Measurements from ENCODE around the gene YTHDC2.
A peak's percentile ranks its signal among the peaks of the same experiment; 100 is the strongest.
"Not testable (repeated sequence)": the region's sequence is repeated elsewhere in the genome, so short reads cannot be mapped to it uniquely, and the experiment has no call there.

The YTHDC2 gene

DNA sequence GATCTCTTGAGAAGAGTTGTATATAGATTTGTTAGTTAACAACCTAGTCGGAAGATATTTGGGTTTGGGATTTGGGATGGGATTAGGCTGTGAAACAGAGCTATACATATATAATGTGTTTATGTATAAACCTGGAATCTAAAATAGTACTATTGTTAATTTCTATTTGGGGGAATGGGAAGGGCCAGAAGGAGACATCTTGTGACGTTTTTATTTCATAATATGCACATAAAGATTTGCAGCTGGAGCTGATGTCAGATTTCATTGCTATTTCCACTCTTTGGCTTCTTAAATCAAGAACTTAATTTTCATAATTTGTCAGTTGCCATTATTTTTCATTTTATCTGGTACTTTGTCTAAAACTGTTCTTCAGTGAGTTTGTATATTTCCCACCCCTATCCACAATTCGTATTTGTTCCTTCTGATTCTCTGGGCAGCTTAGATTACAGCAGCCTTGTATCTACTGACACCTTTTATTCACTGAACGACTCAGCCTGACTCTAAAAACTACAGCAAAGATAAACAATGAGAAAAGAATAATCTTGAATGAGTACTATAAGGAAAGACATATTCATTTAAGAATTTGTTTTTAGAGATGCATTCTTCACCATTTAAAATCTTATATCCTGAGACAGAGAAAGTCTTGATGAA lies 86.9 kb downstream of the YTHDC2 start:
- H3K9me3 ChIP-seq (ENCODE audit: control insufficient read depth, low read length): no peaks in the 10 kb centered on the region
- peaks cover 7% of the 10 kb centered on the region for H3K36me3 ChIP-seq (ENCODE audit: control insufficient read depth, insufficient read depth, low read length)
- no CpG with 5 or more reads among the region's 4 CpGs for WGBS, 2 experiments (ENCODE audit: insufficient coverage in 2 of 2)

DNA sequence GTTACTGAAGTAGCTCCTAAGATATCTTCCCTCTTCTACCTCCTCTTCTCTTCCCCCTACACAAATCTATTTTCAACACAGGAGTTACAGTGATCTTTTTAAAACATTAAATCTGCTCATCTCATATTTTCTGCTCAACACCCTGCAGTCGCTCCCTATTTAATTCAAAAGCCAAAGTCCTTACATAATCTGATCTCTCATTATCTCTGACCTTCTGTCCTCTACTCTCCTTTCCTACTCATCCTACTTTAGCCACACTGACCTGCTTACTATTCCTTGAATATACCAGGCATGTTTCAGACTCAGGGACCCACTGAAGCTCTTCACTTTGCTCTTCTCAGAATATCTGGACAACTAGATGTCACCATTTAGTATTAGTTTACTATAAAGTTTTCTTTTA lies 87.9 kb downstream of the YTHDC2 start:
- Histone ChIP-seq H3K36me3 (ENCODE audit: control insufficient read depth, insufficient read depth, low read length) (peaks cover 7% of the 10 kb centered on the region), H3K4me1 (ENCODE audit: control insufficient read depth, insufficient read depth, low read length, poor library complexity, severe bottlenecking) (no peaks in the 10 kb centered on the region), H3K27ac (ENCODE audit: low read depth, low read length, severe bottlenecking) (no peak overlapping the region), H3K9me3 (ENCODE audit: control insufficient read depth, low read length) (no peaks in the 10 kb centered on the region), H3K4me3 (ENCODE audit: extremely low read depth, insufficient read depth, low read length, poor library complexity, severe bottlenecking) (no peak overlapping the region)
- 93 to 94% methylated on average over 1 of the region's 1 CpG for WGBS, 2 experiments (ENCODE audit: insufficient coverage in 2 of 2)

More for the DNA sequence above, 86.9 kb downstream of the YTHDC2 start:
- Histone ChIP-seq H3K27ac (ENCODE audit: low read depth, low read length, severe bottlenecking) (no peak overlapping the region), H3K4me1 (ENCODE audit: control insufficient read depth, insufficient read depth, low read length, poor library complexity, severe bottlenecking) (no peaks in the 10 kb centered on the region), H3K4me3 (ENCODE audit: extremely low read depth, insufficient read depth, low read length, poor library complexity, severe bottlenecking) (no peak overlapping the region)

DNA sequence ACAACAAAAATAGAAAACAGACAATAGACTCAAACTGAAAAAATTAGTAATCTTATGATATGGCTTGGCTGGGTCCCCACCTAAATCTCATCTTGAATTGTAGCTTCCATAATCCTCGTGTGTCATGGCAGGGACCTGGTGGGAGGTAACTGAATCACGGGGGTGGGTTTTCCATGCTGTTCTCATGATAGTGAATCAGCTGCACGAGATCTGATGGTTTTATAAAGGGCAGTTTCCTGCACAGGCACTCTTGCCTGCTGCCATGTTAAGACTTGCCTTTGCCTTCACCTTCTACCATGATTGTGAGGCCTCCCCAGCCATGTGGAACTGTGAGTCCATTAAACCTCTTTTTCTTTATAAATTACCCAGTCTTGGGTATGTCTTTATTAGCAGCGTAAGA lies 89.8 kb downstream of the YTHDC2 start:
- not testable (repeated sequence) for H3K4me1 ChIP-seq (ENCODE audit: control insufficient read depth, insufficient read depth, low read length, poor library complexity, severe bottlenecking); H3K9me3 ChIP-seq (ENCODE audit: control insufficient read depth, low read length); H3K27ac ChIP-seq (ENCODE audit: low read depth, low read length, severe bottlenecking); H3K4me3 ChIP-seq (ENCODE audit: extremely low read depth, insufficient read depth, low read length, poor library complexity, severe bottlenecking); H3K36me3 ChIP-seq (ENCODE audit: control insufficient read depth, insufficient read depth, low read length)
- WGBS, 2 experiments (ENCODE audit: insufficient coverage in 2 of 2): 81 to 89% methylated on average over 2 to 3 of the region's 4 CpGs

DNA sequence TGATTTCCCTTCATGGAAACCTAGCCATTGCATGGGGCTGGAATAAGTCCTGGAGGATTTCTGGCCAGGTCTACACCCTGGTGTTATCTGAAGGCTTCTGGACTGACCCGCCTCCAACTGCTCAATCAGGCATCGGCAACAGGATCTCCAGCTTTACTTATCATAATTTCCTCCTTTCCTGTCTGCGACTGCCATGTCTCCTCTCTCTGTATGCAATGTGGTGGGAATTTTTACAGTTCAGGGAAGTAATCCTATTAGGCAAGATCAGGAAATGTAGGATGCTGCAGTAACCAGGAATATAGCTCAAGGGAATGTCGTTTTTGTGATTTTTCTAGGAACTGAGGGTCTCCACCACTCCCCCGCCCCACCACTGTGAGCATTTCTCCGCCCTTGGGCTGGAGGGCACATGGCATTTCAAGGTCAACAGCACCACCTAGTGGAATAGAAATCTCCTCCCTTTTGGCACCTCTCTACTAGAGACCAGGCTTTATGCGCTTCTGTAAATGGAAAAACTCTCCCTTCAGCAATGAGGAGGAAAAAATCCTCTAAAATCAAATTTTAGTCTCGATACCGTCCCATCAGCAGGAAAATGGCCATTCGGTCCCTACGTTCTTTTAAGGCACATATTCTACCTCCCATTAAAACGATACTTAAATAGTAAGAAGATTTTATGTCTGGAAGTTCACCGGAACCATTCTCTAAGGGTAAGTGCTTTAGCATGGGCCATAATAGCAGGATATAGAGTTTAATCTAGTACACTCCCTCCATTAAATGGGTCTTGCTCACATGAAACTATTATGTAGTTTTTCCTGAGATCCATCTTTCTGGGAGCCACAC lies 93.0 kb downstream of the YTHDC2 start:
- H3K4me3 ChIP-seq (ENCODE audit: extremely low read depth, insufficient read depth, low read length, poor library complexity, severe bottlenecking): no peak overlapping the region
- H3K4me1 ChIP-seq (ENCODE audit: control insufficient read depth, insufficient read depth, low read length, poor library complexity, severe bottlenecking): no peaks in the 10 kb centered on the region
- H3K27ac ChIP-seq (ENCODE audit: low read depth, low read length, severe bottlenecking): no peak overlapping the region
- no peaks in the 10 kb centered on the region for H3K36me3 ChIP-seq (ENCODE audit: control insufficient read depth, insufficient read depth, low read length)
- H3K9me3 ChIP-seq (ENCODE audit: control insufficient read depth, low read length): peaks cover 7% of the 10 kb centered on the region
- 44 to 50% methylated on average over 3 to 4 of the region's 13 CpGs for WGBS, 2 experiments (ENCODE audit: insufficient coverage in 2 of 2)

DNA sequence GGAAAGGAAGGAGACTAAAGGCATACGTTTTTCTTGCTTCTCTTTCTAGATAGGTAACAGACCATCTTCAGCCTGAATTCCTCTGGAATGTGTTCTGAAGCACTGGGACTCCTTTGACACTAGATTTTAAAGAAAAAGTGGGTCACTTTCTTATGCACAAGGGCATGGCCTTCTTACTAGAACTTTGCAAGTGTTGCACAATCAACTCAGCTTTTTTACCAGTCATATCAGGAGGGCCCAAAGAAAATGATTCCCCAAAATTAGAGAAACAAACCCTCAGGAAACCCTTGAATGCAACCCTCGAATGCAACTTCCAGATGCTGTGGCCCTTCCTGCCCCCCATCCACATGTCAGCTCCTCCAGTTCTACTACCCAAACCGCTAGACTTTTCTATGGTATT lies 93.9 kb downstream of the YTHDC2 start:
- H3K27ac ChIP-seq (ENCODE audit: low read depth, low read length, severe bottlenecking): no peak overlapping the region
- peaks cover 7% of the 10 kb centered on the region for H3K9me3 ChIP-seq (ENCODE audit: control insufficient read depth, low read length)
- WGBS, 2 experiments (ENCODE audit: insufficient coverage in 2 of 2): 89 to 94% methylated on average over 3 of the region's 3 CpGs
- H3K4me1 ChIP-seq (ENCODE audit: control insufficient read depth, insufficient read depth, low read length, poor library complexity, severe bottlenecking): no peaks in the 10 kb centered on the region
- H3K4me3 ChIP-seq (ENCODE audit: extremely low read depth, insufficient read depth, low read length, poor library complexity, severe bottlenecking): no peak overlapping the region
- H3K36me3 ChIP-seq (ENCODE audit: control insufficient read depth, insufficient read depth, low read length): no peaks in the 10 kb centered on the region

GRCh38 chr5:113608113-113608596 lies 94.7 kb downstream of the YTHDC2 start:
- Histone ChIP-seq H3K36me3 (ENCODE audit: control insufficient read depth, insufficient read depth, low read length) (no peaks in the 10 kb centered on the region), H3K4me1 (ENCODE audit: control insufficient read depth, insufficient read depth, low read length, poor library complexity, severe bottlenecking) (no peaks in the 10 kb centered on the region), H3K9me3 (ENCODE audit: control insufficient read depth, low read length) (peaks cover 7% of the 10 kb centered on the region), H3K4me3 (ENCODE audit: extremely low read depth, insufficient read depth, low read length, poor library complexity, severe bottlenecking) (no peak overlapping the region), H3K27ac (ENCODE audit: low read depth, low read length, severe bottlenecking) (no peak overlapping the region)
- 93 to 100% methylated on average over 2 to 3 of the region's 3 CpGs for WGBS, 2 experiments (ENCODE audit: insufficient coverage in 2 of 2)

DNA sequence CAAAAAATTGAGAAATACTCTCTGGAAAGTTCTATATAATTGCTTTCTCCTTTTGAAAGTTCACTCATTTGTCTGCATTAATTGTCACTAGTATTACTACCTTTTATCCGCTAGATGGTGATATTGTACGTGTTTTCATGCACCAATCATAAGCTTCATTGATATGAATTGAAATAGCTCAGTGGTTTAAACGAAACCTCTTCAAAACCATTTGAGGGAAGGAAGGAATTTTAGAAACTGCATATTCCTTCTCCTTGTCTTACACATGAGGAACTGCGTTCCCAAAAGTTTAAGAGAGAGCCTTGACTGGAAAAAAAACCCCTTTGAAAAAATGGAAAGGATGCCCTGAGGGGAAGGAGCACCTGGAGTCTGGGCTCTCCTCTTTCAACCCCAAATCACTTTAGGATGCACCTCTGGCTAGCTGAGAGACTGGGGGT lies 98.6 kb downstream of the YTHDC2 start:
- Histone ChIP-seq H3K36me3 (ENCODE audit: control insufficient read depth, insufficient read depth, low read length) (no peaks in the 10 kb centered on the region), H3K27ac (ENCODE audit: low read depth, low read length, severe bottlenecking) (no peak overlapping the region), H3K4me1 (ENCODE audit: control insufficient read depth, insufficient read depth, low read length, poor library complexity, severe bottlenecking) (peaks cover 5% of the 10 kb centered on the region), H3K9me3 (ENCODE audit: control insufficient read depth, low read length) (peaks cover 13% of the 10 kb centered on the region), H3K4me3 (ENCODE audit: extremely low read depth, insufficient read depth, low read length, poor library complexity, severe bottlenecking) (no peak overlapping the region)
- 6% methylated on average over 2 of the region's 4 CpGs; no CpG with 5 or more reads in 1 of the 2 experiments for WGBS, 2 experiments (ENCODE audit: insufficient coverage in 2 of 2)

DNA sequence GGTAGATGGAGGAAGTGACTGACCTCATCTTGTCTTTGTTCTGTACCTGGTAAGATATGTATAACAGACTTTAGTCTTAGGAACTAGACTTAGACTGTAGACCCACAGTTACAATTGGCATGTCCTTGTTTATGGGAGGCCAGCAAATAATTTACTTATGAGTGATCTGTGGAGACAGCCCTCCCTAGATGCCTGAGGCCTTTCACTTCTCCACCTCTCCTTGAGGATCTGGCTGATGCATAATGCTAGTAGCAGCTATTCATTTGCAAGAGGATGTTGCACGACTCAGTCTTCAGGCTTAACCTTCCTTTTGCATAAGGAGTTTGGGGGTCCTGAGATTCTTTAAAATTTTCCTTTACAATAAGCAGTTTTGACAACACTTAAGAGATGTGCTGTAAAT lies 100.7 kb downstream of the YTHDC2 start:
- Histone ChIP-seq H3K4me3 (ENCODE audit: extremely low read depth, insufficient read depth, low read length, poor library complexity, severe bottlenecking) (no peak overlapping the region), H3K9me3 (ENCODE audit: control insufficient read depth, low read length) (peaks cover 13% of the 10 kb centered on the region), H3K4me1 (ENCODE audit: control insufficient read depth, insufficient read depth, low read length, poor library complexity, severe bottlenecking) (peaks cover 5% of the 10 kb centered on the region), H3K36me3 (ENCODE audit: control insufficient read depth, insufficient read depth, low read length) (no peaks in the 10 kb centered on the region), H3K27ac (ENCODE audit: low read depth, low read length, severe bottlenecking) (no peak overlapping the region)
- no CpG with 5 or more reads among the region's 1 CpG for WGBS, 2 experiments (ENCODE audit: insufficient coverage in 2 of 2)

DNA sequence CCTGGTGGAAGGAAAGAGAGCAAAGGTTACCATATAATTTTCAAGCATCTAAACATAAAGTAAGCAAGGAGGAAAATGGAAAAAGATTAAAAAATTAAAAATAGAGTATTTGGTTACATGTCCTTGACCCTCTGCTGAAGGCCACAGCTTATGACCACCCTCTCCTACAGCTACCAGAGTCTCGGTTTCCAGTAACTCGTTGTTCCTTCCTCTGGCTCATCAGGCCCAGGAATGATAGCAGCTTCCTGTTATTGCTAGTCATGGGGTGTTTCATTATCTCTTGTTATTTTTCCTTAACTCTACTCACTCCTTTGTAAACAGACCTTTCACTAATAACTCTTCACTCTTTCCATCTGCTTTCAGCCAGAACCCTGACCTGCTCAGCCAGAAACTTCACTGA lies 102.2 kb downstream of the YTHDC2 start:
- no peak overlapping the region for H3K4me3 ChIP-seq (ENCODE audit: extremely low read depth, insufficient read depth, low read length, poor library complexity, severe bottlenecking)
- peaks cover 6% of the 10 kb centered on the region for H3K9me3 ChIP-seq (ENCODE audit: control insufficient read depth, low read length)
- no CpG with 5 or more reads among the region's 2 CpGs for WGBS, 2 experiments (ENCODE audit: insufficient coverage in 2 of 2)
- no peaks in the 10 kb centered on the region for H3K36me3 ChIP-seq (ENCODE audit: control insufficient read depth, insufficient read depth, low read length)
- H3K4me1 ChIP-seq (ENCODE audit: control insufficient read depth, insufficient read depth, low read length, poor library complexity, severe bottlenecking): peaks cover 5% of the 10 kb centered on the region
- peak overlapping the region; percentile 58 for H3K27ac ChIP-seq (ENCODE audit: low read depth, low read length, severe bottlenecking)

- H3K36me3 ChIP-seq (ENCODE audit: control insufficient read depth, insufficient read depth, low read length): no peaks in the 10 kb centered on the region
- H3K27ac ChIP-seq (ENCODE audit: low read depth, low read length, severe bottlenecking): no peak overlapping the region
- H3K4me3 ChIP-seq (ENCODE audit: extremely low read depth, insufficient read depth, low read length, poor library complexity, severe bottlenecking): no peak overlapping the region
- H3K4me1 ChIP-seq (ENCODE audit: control insufficient read depth, insufficient read depth, low read length, poor library complexity, severe bottlenecking): peaks cover 5% of the 10 kb centered on the region
- 94 to 95% methylated on average over 25 to 28 of the region's 33 CpGs for WGBS, 2 experiments (ENCODE audit: insufficient coverage in 2 of 2)
- H3K9me3 ChIP-seq (ENCODE audit: control insufficient read depth, low read length): peaks cover 6% of the 10 kb centered on the region
Measured at GRCh38 chr5:113617191-113617796, 103.8 kb downstream of the YTHDC2 start.

Measured in mesodermal cell (in vitro differentiated cells).